Ishikawa (cell line): ENCODE results near the gene PLBD1.

Experiments
- CEBPB ChIP-seq: IDR thresholded peaks from 2 replicates; pipeline ENCODE4 v1.6.1; 2012
- FOXM1 ChIP-seq: IDR thresholded peaks from 2 replicates; pipeline ENCODE4 v1.6.1; 2012; ENCODE audit warnings: low read depth, borderline replicate concordance
- NFIC ChIP-seq: IDR thresholded peaks from 2 replicates; pipeline ENCODE4 v1.6.1; 2012
- RAD21 ChIP-seq: IDR thresholded peaks from 2 replicates; pipeline ENCODE4 v1.6.1; 2012; ENCODE audit warnings: low read depth

PLBD1 gene

GRCh38 chr12:14460212-14460841 is 107.4 kb downstream of the PLBD1 start:
- TF ChIP-seq NFIC (no peak), CEBPB (0 out of 2 replicates have a peak, but pooled peaks have one; percentile 16), FOXM1 (no peak)

- TF ChIP-seq FOXM1 (no peak), RAD21 (peak; percentile 90)
Measured at GRCh38 chr12:14454098-14454907, 113.4 kb downstream of the PLBD1 start.
